ENCODE results near the gene TRIM31. TPM values are rescaled to one million over a fixed set of nuclear protein-coding genes. Genes with fewer than 3 reads are reported as not detected.

Gene TRIM31
- total and polyA plus RNA-seq, 5 donors from 2014 or later, result 0.13 to 0.18 TPM; not detected in 3

DNA sequence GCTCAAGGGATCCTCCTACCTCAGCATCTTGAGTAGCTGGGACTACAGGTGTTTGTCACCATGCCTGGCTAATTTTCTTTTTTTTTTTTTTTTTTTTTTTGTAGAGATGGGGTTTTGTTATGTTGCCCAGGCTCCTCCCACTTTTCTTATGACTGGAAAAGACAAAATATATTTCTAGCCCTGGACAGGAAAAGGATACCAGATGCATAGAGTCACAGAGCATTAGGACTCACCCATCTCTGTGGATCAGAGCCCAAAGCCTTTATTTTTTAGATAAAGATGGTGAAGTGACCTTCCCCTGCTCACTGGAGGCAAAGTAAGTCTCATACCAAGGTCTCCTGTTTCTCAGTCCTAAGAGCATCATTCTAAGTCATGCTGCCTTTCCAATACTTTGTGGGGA is 44.7 kb upstream of the TRIM31 start:
- no peak overlapping the region for H3K4me3 ChIP-seq (ENCODE audit: low read depth, low read length)
- DNase-seq (no peak), ATAC-seq (ENCODE audit: low read depth in 2 of 2) (no peak)
- no peaks in the 10 kb centered on the region for H3K4me1 ChIP-seq (ENCODE audit: control insufficient read depth, insufficient read depth, low read length, poor library complexity, severe bottlenecking)
- Mint-ChIP-seq H3K27me3 (peaks cover 38% of the 10 kb centered on the region), H3K9me3 (no peaks in the 10 kb centered on the region), H3K27ac (no peak overlapping the region), H3K4me3 (no peak overlapping the region), H3K36me3 (no peaks in the 10 kb centered on the region), H3K4me1 (peaks cover 0 to 6% (median 2%) of the 10 kb centered on the region in 4 donors)
- H3K36me3 ChIP-seq (ENCODE audit: control insufficient read depth, insufficient read depth, low read length), result no peaks in the 10 kb centered on the region
- H3K27ac ChIP-seq (ENCODE audit: insufficient read depth, low read length, poor library complexity, severe bottlenecking), result no peak overlapping the region
- H3K27me3 ChIP-seq (ENCODE audit: control insufficient read depth, insufficient read depth, low read length), result peaks cover 21% of the 10 kb centered on the region
- H3K9me3 ChIP-seq (ENCODE audit: control insufficient read depth in 2 of 2, low read length in 2 of 2), result no peaks in the 10 kb centered on the region

GRCh38 chr6:30156774-30157173 is 43.9 kb upstream of the TRIM31 start:
- H3K36me3 ChIP-seq (ENCODE audit: control insufficient read depth, insufficient read depth, low read length), result no peaks in the 10 kb centered on the region
- H3K4me3 ChIP-seq (ENCODE audit: low read depth, low read length), result no peak overlapping the region
- H3K4me1 Mint-ChIP-seq, result peaks cover 0 to 2% (median under 1%) of the 10 kb centered on the region in 4 donors
- no peaks in the 10 kb centered on the region for H3K36me3 Mint-ChIP-seq
- H3K27ac ChIP-seq (ENCODE audit: insufficient read depth, low read length, poor library complexity, severe bottlenecking), result no peak overlapping the region
- H3K27me3 Mint-ChIP-seq, result peaks cover 39% of the 10 kb centered on the region
- DNase-seq (no peak), ATAC-seq (ENCODE audit: low read depth in 2 of 2) (no peak)
- no peaks in the 10 kb centered on the region for H3K9me3 Mint-ChIP-seq
- no peaks in the 10 kb centered on the region for H3K9me3 ChIP-seq (ENCODE audit: control insufficient read depth in 2 of 2, low read length in 2 of 2)
- H3K27me3 ChIP-seq (ENCODE audit: control insufficient read depth, insufficient read depth, low read length), result peaks cover 21% of the 10 kb centered on the region
- no peak overlapping the region for H3K4me3 Mint-ChIP-seq
- no peak overlapping the region for H3K27ac Mint-ChIP-seq
- no peaks in the 10 kb centered on the region for H3K4me1 ChIP-seq (ENCODE audit: control insufficient read depth, insufficient read depth, low read length, poor library complexity, severe bottlenecking)

GRCh38 chr6:30156262-30156599 is 43.3 kb upstream of the TRIM31 start:
- H3K27ac Mint-ChIP-seq, result no peak overlapping the region
- peaks cover 0 to 5% (median under 1%) of the 10 kb centered on the region in 4 donors for H3K4me1 Mint-ChIP-seq
- H3K36me3 Mint-ChIP-seq, result no peaks in the 10 kb centered on the region
- Histone ChIP-seq H3K36me3 (ENCODE audit: control insufficient read depth, insufficient read depth, low read length) (no peaks in the 10 kb centered on the region), H3K4me3 (ENCODE audit: low read depth, low read length) (no peak overlapping the region), H3K27me3 (ENCODE audit: control insufficient read depth, insufficient read depth, low read length) (peaks cover 21% of the 10 kb centered on the region), H3K4me1 (ENCODE audit: control insufficient read depth, insufficient read depth, low read length, poor library complexity, severe bottlenecking) (no peaks in the 10 kb centered on the region), H3K27ac (ENCODE audit: insufficient read depth, low read length, poor library complexity, severe bottlenecking) (no peak overlapping the region), H3K9me3 (ENCODE audit: control insufficient read depth in 2 of 2, low read length in 2 of 2) (no peaks in the 10 kb centered on the region)
- DNase-seq, result no peak
- no peak for ATAC-seq (ENCODE audit: low read depth in 2 of 2)
- H3K4me3 Mint-ChIP-seq, result no peak overlapping the region
- H3K27me3 Mint-ChIP-seq, result peaks cover 42% of the 10 kb centered on the region
- H3K9me3 Mint-ChIP-seq, result no peaks in the 10 kb centered on the region

DNA sequence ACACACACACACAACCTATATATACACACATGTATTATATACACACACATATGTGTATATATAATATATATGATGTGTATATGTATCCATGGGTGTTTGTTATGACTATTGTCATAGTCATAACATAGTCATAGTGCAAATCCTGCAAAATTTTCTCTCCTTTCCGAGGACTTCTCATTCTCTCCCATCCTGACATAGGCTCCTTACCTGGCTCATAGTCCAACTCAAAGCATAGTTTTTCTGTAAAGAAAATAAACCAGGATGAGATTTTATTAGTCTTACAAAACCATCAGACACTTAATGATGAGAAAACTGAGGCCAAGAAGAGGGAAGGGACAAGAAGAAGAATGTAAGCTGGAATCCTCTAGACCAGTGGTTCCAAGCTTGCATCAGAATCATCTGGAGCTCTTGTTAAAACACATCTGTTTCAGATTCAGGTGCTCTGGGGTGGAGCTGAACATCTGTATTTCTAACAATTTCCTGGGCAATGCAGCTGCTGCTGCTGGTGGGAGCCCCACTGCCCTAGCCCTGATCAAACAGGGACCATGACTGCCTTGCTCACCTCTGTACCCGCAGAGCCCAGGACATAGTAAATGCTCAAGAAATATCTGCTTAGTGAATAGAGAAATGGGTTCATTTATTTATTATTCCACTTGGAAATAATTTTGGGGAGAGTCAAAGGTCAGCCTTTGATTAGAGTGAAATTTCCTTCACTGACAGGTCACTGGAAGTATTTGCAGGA is 42.8 kb upstream of the TRIM31 start:
- Histone ChIP-seq H3K27me3 (ENCODE audit: control insufficient read depth, insufficient read depth, low read length) (peaks cover 24% of the 10 kb centered on the region), H3K4me3 (ENCODE audit: low read depth, low read length) (no peak overlapping the region), H3K36me3 (ENCODE audit: control insufficient read depth, insufficient read depth, low read length) (no peaks in the 10 kb centered on the region), H3K4me1 (ENCODE audit: control insufficient read depth, insufficient read depth, low read length, poor library complexity, severe bottlenecking) (no peaks in the 10 kb centered on the region), H3K9me3 (ENCODE audit: control insufficient read depth in 2 of 2, low read length in 2 of 2) (no peaks in the 10 kb centered on the region), H3K27ac (ENCODE audit: insufficient read depth, low read length, poor library complexity, severe bottlenecking) (no peak overlapping the region)
- Mint-ChIP-seq H3K36me3 (no peaks in the 10 kb centered on the region), H3K27me3 (peaks cover 42% of the 10 kb centered on the region), H3K9me3 (no peaks in the 10 kb centered on the region), H3K4me1 (peaks cover 0 to 5% (median under 1%) of the 10 kb centered on the region in 4 donors), H3K4me3 (no peak overlapping the region), H3K27ac (no peak overlapping the region)
- DNase-seq (no peak), ATAC-seq (ENCODE audit: low read depth in 2 of 2) (no peak)

DNA sequence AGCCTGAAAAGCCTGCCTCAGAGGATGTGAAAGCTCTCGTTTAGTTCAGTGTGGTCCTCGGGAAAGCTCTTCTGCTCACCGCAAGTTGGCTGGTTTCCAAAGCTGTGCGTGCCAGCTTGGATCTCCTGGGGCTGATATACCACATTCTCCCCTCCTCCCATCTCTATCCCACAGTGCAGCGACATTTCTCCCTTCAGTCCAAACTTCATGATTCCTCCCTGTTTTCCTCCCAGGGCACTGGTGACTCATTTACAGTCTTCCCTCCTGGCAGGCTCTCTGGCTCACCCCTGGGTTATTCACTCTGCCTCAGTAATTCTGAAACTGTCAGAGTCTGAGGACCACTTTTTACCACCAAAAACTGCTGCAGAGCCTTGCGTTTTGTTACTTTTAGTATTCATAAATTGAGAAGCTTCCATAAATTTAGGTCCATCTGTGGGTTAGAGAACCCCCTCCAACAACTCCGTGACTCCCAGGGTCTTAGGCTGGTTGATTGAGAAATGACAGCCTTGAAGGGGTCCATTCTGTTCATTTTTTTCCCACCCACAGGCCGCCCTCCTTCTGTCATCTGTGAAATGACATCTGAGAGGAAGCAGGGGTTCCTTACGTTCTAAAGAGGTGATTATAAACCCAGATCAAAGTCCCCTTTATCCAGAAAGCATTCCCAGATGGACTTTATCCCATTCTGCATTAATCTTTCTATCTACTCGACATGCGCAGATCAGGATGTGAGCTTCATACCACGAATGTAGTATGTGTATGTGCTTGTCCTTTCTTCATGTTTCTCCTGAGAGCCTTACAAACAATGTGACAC is 42.0 kb upstream of the TRIM31 start:
- Mint-ChIP-seq H3K27me3 (peaks cover 49% of the 10 kb centered on the region), H3K4me1 (peaks cover 0 to 5% (median under 1%) of the 10 kb centered on the region in 4 donors), H3K36me3 (no peaks in the 10 kb centered on the region), H3K4me3 (no peak overlapping the region), H3K27ac (no peak overlapping the region), H3K9me3 (no peaks in the 10 kb centered on the region)
- no peak overlapping the region for H3K4me3 ChIP-seq (ENCODE audit: low read depth, low read length)
- H3K4me1 ChIP-seq (ENCODE audit: control insufficient read depth, insufficient read depth, low read length, poor library complexity, severe bottlenecking), result no peaks in the 10 kb centered on the region
- peaks cover 24% of the 10 kb centered on the region for H3K27me3 ChIP-seq (ENCODE audit: control insufficient read depth, insufficient read depth, low read length)
- DNase-seq, result no peak
- ATAC-seq (ENCODE audit: low read depth in 2 of 2), result no peak
- H3K36me3 ChIP-seq (ENCODE audit: control insufficient read depth, insufficient read depth, low read length), result no peaks in the 10 kb centered on the region
- H3K9me3 ChIP-seq (ENCODE audit: control insufficient read depth in 2 of 2, low read length in 2 of 2), result no peaks in the 10 kb centered on the region
- H3K27ac ChIP-seq (ENCODE audit: insufficient read depth, low read length, poor library complexity, severe bottlenecking), result no peak overlapping the region

DNA sequence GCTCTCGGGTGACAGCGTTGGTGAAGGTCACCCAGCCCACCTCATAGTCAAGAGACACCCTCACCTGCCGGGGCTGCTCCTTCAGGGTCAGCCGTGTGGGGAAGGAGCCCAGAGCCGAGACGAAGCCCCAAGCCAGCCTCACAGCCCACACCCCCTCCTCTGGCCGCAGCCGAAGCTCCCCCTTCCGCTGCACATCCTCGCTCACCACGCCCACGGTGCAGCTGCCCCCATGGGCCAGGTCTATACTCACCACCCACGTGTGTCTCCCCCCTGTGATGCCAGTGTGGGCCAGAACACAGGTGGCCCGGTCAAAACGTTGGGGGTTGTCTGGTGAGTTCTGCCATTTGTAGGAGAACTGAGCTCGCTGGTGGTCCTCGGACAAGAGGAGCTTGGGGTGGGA is 41.2 kb upstream of the TRIM31 start:
- no peak for ATAC-seq (ENCODE audit: low read depth in 2 of 2)
- Histone ChIP-seq H3K4me1 (ENCODE audit: control insufficient read depth, insufficient read depth, low read length, poor library complexity, severe bottlenecking) (no peaks in the 10 kb centered on the region), H3K27ac (ENCODE audit: insufficient read depth, low read length, poor library complexity, severe bottlenecking) (no peak overlapping the region), H3K9me3 (ENCODE audit: control insufficient read depth in 2 of 2, low read length in 2 of 2) (no peaks in the 10 kb centered on the region), H3K4me3 (ENCODE audit: low read depth, low read length) (no peak overlapping the region), H3K36me3 (ENCODE audit: control insufficient read depth, insufficient read depth, low read length) (no peaks in the 10 kb centered on the region), H3K27me3 (ENCODE audit: control insufficient read depth, insufficient read depth, low read length) (peaks cover 24% of the 10 kb centered on the region)
- peaks cover 52% of the 10 kb centered on the region for H3K27me3 Mint-ChIP-seq
- no peaks in the 10 kb centered on the region for H3K9me3 Mint-ChIP-seq
- no peak overlapping the region for H3K27ac Mint-ChIP-seq
- peaks cover 0 to 5% (median under 1%) of the 10 kb centered on the region in 4 donors for H3K4me1 Mint-ChIP-seq
- DNase-seq, result no peak
- H3K36me3 Mint-ChIP-seq, result no peaks in the 10 kb centered on the region
- no peak overlapping the region for H3K4me3 Mint-ChIP-seq

GRCh38 chr6:30152910-30153610 is 40.2 kb upstream of the TRIM31 start:
- Histone ChIP-seq H3K4me3 (ENCODE audit: low read depth, low read length) (no peak overlapping the region), H3K36me3 (ENCODE audit: control insufficient read depth, insufficient read depth, low read length) (no peaks in the 10 kb centered on the region), H3K9me3 (ENCODE audit: control insufficient read depth in 2 of 2, low read length in 2 of 2) (no peaks in the 10 kb centered on the region), H3K27me3 (ENCODE audit: control insufficient read depth, insufficient read depth, low read length) (peaks cover 24% of the 10 kb centered on the region), H3K4me1 (ENCODE audit: control insufficient read depth, insufficient read depth, low read length, poor library complexity, severe bottlenecking) (no peaks in the 10 kb centered on the region), H3K27ac (ENCODE audit: insufficient read depth, low read length, poor library complexity, severe bottlenecking) (no peak overlapping the region)
- Mint-ChIP-seq H3K36me3 (no peaks in the 10 kb centered on the region), H3K9me3 (no peaks in the 10 kb centered on the region), H3K4me3 (no peak overlapping the region), H3K27me3 (peaks cover 60% of the 10 kb centered on the region), H3K27ac (no peak overlapping the region), H3K4me1 (peaks cover 0 to 5% (median 2%) of the 10 kb centered on the region in 4 donors)
- no peak for DNase-seq
- no peak for ATAC-seq (ENCODE audit: low read depth in 2 of 2)

Data from CD4-positive, CD25-positive, alpha-beta regulatory T cell (primary cell).